IMR-90 (cell line): Measurements from ENCODE around the gene SLN. TPM values are rescaled to one million over a fixed set of nuclear protein-coding genes. Genes with fewer than 3 reads are reported as not detected.

Experiments
- ATAC-seq: fragments of 200-7000 bp; cut with Tn5 transposase; 2 replicates; pipeline ENCODE4 v1.9.1; 2020; ENCODE audit warnings: low read depth, mild to moderate bottlenecking, moderate library complexity
- BruUV-seq: library from RNA; stranded (reverse); fragments of 400-500 nt; replicated peaks from 2 replicates; lab custom pipeline; 2021; lab: Mats Ljungman, UMichigan
- CTCF ChIA-PET: fragments of 300-600 bp; formaldehyde crosslinking; extraction: SDS; loops from one replicate; lab custom pipeline; 2021; ENCODE audit warnings: antibody characterized with exemption; lab: Yijun Ruan, JAX
- POLR2A ChIA-PET: fragments of 300-600 bp; sonication (Branson Sonifier 250); formaldehyde crosslinking; loops from one replicate; lab custom pipeline; 2022; ENCODE audit warnings: antibody characterized with exemption; ENCODE audit not compliant: unreplicated experiment; lab: Charles Lee
- DNase-seq: peaks from one replicate; pipeline ENCODE4 v3.0.0; 2013
- H2AFZ ChIP-seq: replicated peaks from 2 replicates; pipeline ENCODE3; 2013; ENCODE audit warnings: low read length, mild to moderate bottlenecking; ENCODE audit not compliant: poor library complexity
- H2AK5ac ChIP-seq: 2 replicates; pipeline ENCODE4 v1.6.1; 2013; ENCODE audit warnings: low read depth, low read length, inconsistent platforms
- H2AK9ac ChIP-seq: replicated peaks from 2 replicates; pipeline ENCODE3; 2013; ENCODE audit warnings: mild to moderate bottlenecking, low read depth, low read length, moderate library complexity; ENCODE audit not compliant: poor library complexity
- H2BK120ac ChIP-seq: 2 replicates; pipeline ENCODE4 v1.6.1; 2013; ENCODE audit warnings: low read depth, low read length, inconsistent platforms
- H2BK15ac ChIP-seq: 3 replicates; pipeline ENCODE4 v1.6.1; 2013; ENCODE audit warnings: low read depth, low read length, inconsistent platforms
- H2BK20ac ChIP-seq: 2 replicates; pipeline ENCODE4 v1.6.1; 2013; ENCODE audit warnings: low read depth, mild to moderate bottlenecking, inconsistent platforms, low read length, moderate library complexity
- H2BK5ac ChIP-seq: 2 replicates; pipeline ENCODE4 v1.6.1; 2013; ENCODE audit warnings: mild to moderate bottlenecking, low read depth, low read length, inconsistent platforms; ENCODE audit not compliant: poor library complexity, severe bottlenecking
- H3K14ac ChIP-seq: replicated peaks from 2 replicates; pipeline ENCODE4 v1.6.1; 2013; ENCODE audit warnings: low read depth, low read length, inconsistent platforms
- H3K18ac ChIP-seq: 2 replicates; pipeline ENCODE4 v1.6.1; 2013; ENCODE audit warnings: low read depth, low read length, control low read depth
- H3K23ac ChIP-seq: 2 replicates; pipeline ENCODE4 v1.6.1; 2013; ENCODE audit warnings: low read depth, low read length, inconsistent platforms
- H3K27ac ChIP-seq: 2 replicates; pipeline ENCODE4 v1.5.1; 2013; ENCODE audit warnings: mild to moderate bottlenecking, control low read depth, low read length; ENCODE audit not compliant: insufficient read depth
- H3K27me3 ChIP-seq: 2 replicates; pipeline ENCODE4 v1.6.1; 2013; ENCODE audit warnings: low read length; ENCODE audit not compliant: control insufficient read depth, insufficient read depth
- H3K36me3 ChIP-seq: 2 replicates; pipeline ENCODE4 v1.6.1; 2013; ENCODE audit warnings: low read length, mixed read lengths; ENCODE audit not compliant: control insufficient read depth, insufficient read depth
- H3K4ac ChIP-seq: 2 replicates; pipeline ENCODE4 v1.6.1; 2013; ENCODE audit warnings: low read depth, low read length, inconsistent platforms
- H3K4me1 ChIP-seq: 2 replicates; pipeline ENCODE4 v1.6.1; 2013; ENCODE audit warnings: low read length, mixed read lengths; ENCODE audit not compliant: control insufficient read depth, insufficient read depth
- H3K4me2 ChIP-seq: 2 replicates; pipeline ENCODE4 v1.6.1; 2013; ENCODE audit warnings: low read depth, mild to moderate bottlenecking, control low read depth, low read length, moderate library complexity
- H3K4me3 ChIP-seq: 2 replicates; pipeline ENCODE4 v1.5.1; 2013; ENCODE audit warnings: low read depth, mild to moderate bottlenecking, control low read depth, low read length, moderate library complexity; ENCODE audit not compliant: insufficient read depth
- H3K56ac ChIP-seq: 2 replicates; pipeline ENCODE4 v1.6.1; 2013; ENCODE audit warnings: low read length, inconsistent platforms; ENCODE audit not compliant: insufficient read depth; ENCODE audit errors: extremely low read depth
- H3K79me1 ChIP-seq, 2 experiments: 2 replicates each; pipeline ENCODE4 v1.6.1; 2013; ENCODE audit warnings: low read length in 2 of 2, inconsistent platforms in 1 of 2, low read depth in 1 of 2
- H3K9ac ChIP-seq: 2 replicates; pipeline ENCODE4 v1.6.1; 2013; ENCODE audit warnings: low read depth, low read length, control low read depth
- H3K9me1 ChIP-seq: 2 replicates; pipeline ENCODE4 v1.6.1; 2013; ENCODE audit warnings: low read length, inconsistent platforms; ENCODE audit not compliant: insufficient read depth
- H3K9me3 ChIP-seq: 2 replicates; pipeline ENCODE4 v1.6.1; 2013; ENCODE audit warnings: low read length; ENCODE audit not compliant: control insufficient read depth, insufficient read depth
- H4K20me1 ChIP-seq: 2 replicates; pipeline ENCODE4 v1.6.1; 2013; ENCODE audit warnings: low read length, inconsistent platforms; ENCODE audit not compliant: insufficient read depth
- H4K5ac ChIP-seq: 2 replicates; pipeline ENCODE4 v1.6.1; 2013; ENCODE audit warnings: mild to moderate bottlenecking, low read depth, low read length, control low read depth
- H4K8ac ChIP-seq, 2 experiments: 2 replicates each; pipeline ENCODE4 v1.6.1; 2013; ENCODE audit warnings: low read depth in 2 of 2, low read length in 2 of 2, control low read depth in 1 of 2, inconsistent platforms in 1 of 2
- H4K91ac ChIP-seq: 2 replicates; pipeline ENCODE4 v1.6.1; 2013; ENCODE audit warnings: low read depth, low read length, inconsistent platforms; ENCODE audit not compliant: insufficient read depth
- CTCF ChIP-seq: conservative IDR thresholded peaks from 2 replicates; pipeline ENCODE4 v1.5.1; 2012; ENCODE audit warnings: mild to moderate bottlenecking, low read depth, low read length, improper control_type of control experiment
- FOS ChIP-seq: fragments of 150-350 bp; IDR thresholded peaks from 2 replicates; pipeline ENCODE4 v1.6.1; 2016; ENCODE audit warnings: low read depth, low read length
- MAFK ChIP-seq: IDR thresholded peaks from 2 replicates; pipeline ENCODE4 v1.6.1; 2012; ENCODE audit warnings: low read depth, low read length, improper control_type of control experiment
- MAZ ChIP-seq: IDR thresholded peaks from 2 replicates; pipeline ENCODE4 v1.6.1; 2012; ENCODE audit warnings: low read depth, mild to moderate bottlenecking, low read length, improper control_type of control experiment, moderate library complexity, borderline replicate concordance
- RFX5 ChIP-seq: IDR thresholded peaks from 2 replicates; pipeline ENCODE4 v1.8.0; 2012; ENCODE audit warnings: low read depth, mild to moderate bottlenecking, low read length, moderate library complexity
- USF2 ChIP-seq: fragments of 150-350 bp; IDR thresholded peaks from 2 replicates; pipeline ENCODE4 v1.6.1; 2017; ENCODE audit warnings: mild to moderate bottlenecking, antibody characterized with exemption, low read length, low read depth
- WGBS, 2 experiments: methylation state at CpG; one replicate each; pipeline versions ENCODE4 v1.1.5 to v1.1.7; 2013; ENCODE audit warnings: missing lambda C conversion rate in 2 of 2; ENCODE audit not compliant: insufficient read length in 1 of 2; ENCODE audit errors: extremely low coverage in 2 of 2; 5-methylcytosine and 5-hydroxymethylcytosine counted together
- dilution Hi-C: fragments of 300-500 bp; cut with HindIII; formaldehyde crosslinking; loops from one replicate; pipeline ENCODE4 v1.14.3; 2018; ENCODE audit warnings: low sequenced_read_pairs; ENCODE audit not compliant: unreplicated experiment
- in situ Hi-C: fragments of 300-500 bp; cut with MboI; formaldehyde crosslinking; loops from 3 replicates; pipeline ENCODE4 v1.14.3; 2019; ENCODE audit warnings: low sequenced_read_pairs, inconsistent platforms, mixed read lengths
- intact Hi-C: fragments of 100-400 bp; cut with micrococcal nuclease; formaldehyde crosslinking; loops from 2 replicates; pipeline ENCODE4 v1.10.0; 2022
- polyA plus RNA-seq, 3 experiments: library from polyadenylated mRNA; depleted of rRNA; stranded (reverse); fragments of >200 nt; gene quantifications; 2 replicates each; pipeline ENCODE4 v1.2.3, GENCODE V29; 2012; ENCODE audit warnings: low replicate concordance in 1 of 3
- total RNA-seq: library from RNA; depleted of rRNA; stranded (reverse); fragments of >200 nt; gene quantifications from 2 replicates; pipeline ENCODE4 v1.2.3, GENCODE V29; 2012

SLN gene
- total and polyA plus RNA-seq, 2 of the 4 experiments (the other 2 are of a cell fraction) = not detected

GRCh38 chr11:107733518-107733917, 21.7 kb upstream of the SLN start:
- H2BK5ac ChIP-seq = no peak overlapping the region
- WGBS, 2 experiments = no CpG with 5 or more reads among the region's 3 CpGs
- no peak overlapping the region for H3K18ac ChIP-seq
- no peaks in the 10 kb centered on the region for H3K36me3 ChIP-seq
- no TSS peak for BruUV-seq
- no peaks in the 10 kb centered on the region for H4K20me1 ChIP-seq
- no peak overlapping the region for H2BK15ac ChIP-seq
- CTCF ChIA-PET = no interaction called here
- DNase-seq (no peak), ATAC-seq (no peak)
- no peaks in the 10 kb centered on the region for H3K9me3 ChIP-seq
- H3K4me1 ChIP-seq = no peaks in the 10 kb centered on the region
- no peak for TF ChIP-seq MAZ
- TF ChIP-seq RFX5 = no peak
- no peak for TF ChIP-seq CTCF
- no peak for TF ChIP-seq FOS
- no peak for TF ChIP-seq USF2
- TF ChIP-seq MAFK = no peak
- H3K4me3 ChIP-seq = no peak overlapping the region
- no peak overlapping the region for H2BK20ac ChIP-seq
- H3K9me1 ChIP-seq = no peaks in the 10 kb centered on the region
- H4K91ac ChIP-seq = no peak overlapping the region
- no peak overlapping the region for H3K4me2 ChIP-seq
- H2BK120ac ChIP-seq = no peak overlapping the region
- no peak overlapping the region for H3K9ac ChIP-seq
- H3K27ac ChIP-seq = no peak overlapping the region
- no peak overlapping the region for H2AFZ ChIP-seq
- no peak overlapping the region for H2AK9ac ChIP-seq
- H2AK5ac ChIP-seq = no peak overlapping the region
- POLR2A ChIA-PET = no interaction called here
- in situ Hi-C loops (no loop called here), intact Hi-C loops (no loop called here), dilution Hi-C loops (no loop called here)
- H3K27me3 ChIP-seq = no peaks in the 10 kb centered on the region; the same call in 1 of the 2 replicates
- H3K56ac ChIP-seq = no peak overlapping the region
- H4K5ac ChIP-seq = no peak overlapping the region
- no peak overlapping the region for H4K8ac ChIP-seq
- H3K23ac ChIP-seq = no peak overlapping the region
- H3K14ac ChIP-seq = no peak overlapping the region
- no peaks in the 10 kb centered on the region for H3K79me1 ChIP-seq
- no peak overlapping the region for H3K4ac ChIP-seq
